HG02571 (cell line): ENCODE measurements around the gene CYP26A1.

Experiments used
- ATAC-seq: cut with Tn5 transposase; IDR thresholded peaks from one replicate; pipeline ENCODE4 v1.9.1; 2021; ENCODE audit warnings: mild to moderate bottlenecking, moderate library complexity; ENCODE audit not compliant: unreplicated experiment

Gene CYP26A1

GRCh38 chr10:93064874-93065660, 8.6 kb upstream of the CYP26A1 start:
- no peak for ATAC-seq

GRCh38 chr10:93065675-93066543, 7.8 kb upstream of the CYP26A1 start:
- no peak for ATAC-seq

- ATAC-seq, result no peak
These were observed 7.2 kb upstream of the CYP26A1 start for GRCh38 chr10:93066544-93066913.

- no peak for ATAC-seq
These were observed 6.0 kb upstream of the CYP26A1 start for GRCh38 chr10:93067443-93068365.

- ATAC-seq, result no peak
These were observed 5.1 kb upstream of the CYP26A1 start for GRCh38 chr10:93068411-93069244.

GRCh38 chr10:93069245-93069561, 4.5 kb upstream of the CYP26A1 start:
- no peak for ATAC-seq

GRCh38 chr10:93070378-93071176, 3.1 kb upstream of the CYP26A1 start:
- ATAC-seq, result no peak

GRCh38 chr10:93071177-93071472, 2.6 kb upstream of the CYP26A1 start:
- no peak for ATAC-seq

- no peak for ATAC-seq
These were observed 1.9 kb upstream of the CYP26A1 start for GRCh38 chr10:93071674-93072224.

GRCh38 chr10:93072225-93072712, 1.4 kb upstream of the CYP26A1 start:
- no peak for ATAC-seq

GRCh38 chr10:93072713-93073538, 767 bp upstream of the CYP26A1 start:
- no peak for ATAC-seq

- ATAC-seq, result no peak
These were observed 479 bp downstream of the CYP26A1 start for GRCh38 chr10:93074147-93074596.

- ATAC-seq, result no peak
These were observed 1.1 kb downstream of the CYP26A1 start for GRCh38 chr10:93074597-93075368.

- no peak for ATAC-seq
These were observed 1.9 kb downstream of the CYP26A1 start for GRCh38 chr10:93075369-93076221.

- ATAC-seq, result no peak
These were observed 3.2 kb downstream of the CYP26A1 start for GRCh38 chr10:93076871-93077270.

- ATAC-seq, result no peak
These were observed 4.2 kb downstream of the CYP26A1 start for GRCh38 chr10:93077860-93078337.
